GM21381 (cell line): ENCODE results near the gene STAM2.
A peak's percentile ranks its signal among the peaks of the same experiment; 100 is the strongest.
"Not testable (repeated sequence)": the region's sequence is repeated elsewhere in the genome, so short reads cannot be mapped to it uniquely, and the experiment has no call there.

Source experiments
- ATAC-seq: cut with Tn5 transposase; IDR thresholded peaks from one replicate; pipeline ENCODE4 v1.9.1; 2021; ENCODE audit warnings: mild to moderate bottlenecking, moderate library complexity; ENCODE audit not compliant: unreplicated experiment

STAM2 gene

GRCh38 chr2:152175368-152176112 is at the start of gene STAM2:
Gene STAM2, minus strand, starts transcription at chr2:152175763. Its CDS starts 121 bp downstream, at chr2:152175642.
- peak; percentile 80 for ATAC-seq

- ATAC-seq = no peak
Observed at GRCh38 chr2:152223977-152224376, 48.4 kb upstream of the STAM2 start.

- no peak for ATAC-seq
Observed at GRCh38 chr2:152222975-152223637, 47.5 kb upstream of the STAM2 start.

GRCh38 chr2:152221839-152222238 is 46.3 kb upstream of the STAM2 start:
- no peak for ATAC-seq

- no peak for ATAC-seq
Observed at GRCh38 chr2:152219077-152219828, 43.7 kb upstream of the STAM2 start.

GRCh38 chr2:152201466-152201830 is 25.9 kb upstream of the STAM2 start:
- no peak for ATAC-seq

- no peak for ATAC-seq
Observed at GRCh38 chr2:152200565-152201465, 25.3 kb upstream of the STAM2 start.

- ATAC-seq = no peak
Observed at GRCh38 chr2:152200101-152200500, 24.5 kb upstream of the STAM2 start.

GRCh38 chr2:152198499-152198898 is 22.9 kb upstream of the STAM2 start:
- ATAC-seq = no peak

- not testable (repeated sequence) for ATAC-seq
Observed at GRCh38 chr2:152197508-152198284, 22.1 kb upstream of the STAM2 start.

- ATAC-seq = peak; percentile 70
Observed at GRCh38 chr2:152189622-152190495, 14.3 kb upstream of the STAM2 start.

- not testable (repeated sequence) for ATAC-seq
Observed at GRCh38 chr2:152186808-152187207, 11.2 kb upstream of the STAM2 start.

GRCh38 chr2:152186262-152186661 is 10.7 kb upstream of the STAM2 start:
- ATAC-seq = no peak

GRCh38 chr2:152183401-152184073 is 8.0 kb upstream of the STAM2 start:
- ATAC-seq = no peak

GRCh38 chr2:152177667-152178066 is 2.1 kb upstream of the STAM2 start:
- ATAC-seq = not testable (repeated sequence)

GRCh38 chr2:152176113-152176714 is 651 bp upstream of the STAM2 start:
- peak; percentile 8 for ATAC-seq

- ATAC-seq = peak; percentile 29
Observed at GRCh38 chr2:152175012-152175367, 573 bp downstream of the STAM2 start.

GRCh38 chr2:152174574-152174973 is 989 bp downstream of the STAM2 start:
- ATAC-seq = no peak
